Ascending aorta (tissue), 2 donors: ENCODE results near the gene TIMP2. TPM values are rescaled to one million over a fixed set of nuclear protein-coding genes. Genes with fewer than 3 reads are reported as not detected.

Experiments used
- DNase-seq, 2 donors: peaks; one replicate each; pipeline ENCODE4 v3.0.0-alpha.2; 2019; ENCODE audit warnings: low spot score in 2 of 2
- H3K27ac ChIP-seq, 2 donors: fragments of 200-600 bp; sonication (generic); one replicate each; pipeline ENCODE4 v1.5.1; 2016 to 2017; ENCODE audit warnings: mild to moderate bottlenecking in 1 of 2
- H3K27me3 ChIP-seq: fragments of 200-600 bp; sonication (generic); one replicate; pipeline ENCODE4 v1.5.1; 2017
- H3K36me3 ChIP-seq, 2 donors: fragments of 200-600 bp; sonication (generic); one replicate each; pipeline ENCODE4 v1.5.1; 2016
- H3K4me1 ChIP-seq, 2 donors: fragments of 200-600 bp; sonication (generic); one replicate each; pipeline ENCODE4 v1.5.1; 2016 to 2017; ENCODE audit warnings: mild to moderate bottlenecking in 1 of 2
- H3K4me3 ChIP-seq, 2 donors: fragments of 200-600 bp; sonication (generic); one replicate each; pipeline ENCODE4 v1.5.1; 2016 to 2017; ENCODE audit warnings: mild to moderate bottlenecking in 1 of 2
- H3K9me3 ChIP-seq, 2 donors: fragments of 200-600 bp; sonication (generic); one replicate each; pipeline ENCODE4 v1.5.1; 2016
- intact Hi-C: fragments of 100-400 bp; cut with DNase I; formaldehyde crosslinking; loops from one replicate; pipeline ENCODE4 v1.15.1; 2023
- total RNA-seq: library from RNA; depleted of rRNA; stranded (reverse); fragments of >200 nt; gene quantifications from one replicate; pipeline ENCODE4 v1.1.0, GENCODE V29; 2016
- TF ChIP-seq, protein P1 (sequence below), 3 experiments: fragments of 200-600 bp in 2 of 3; fragments of 450-650 bp in 1 of 3; sonication (generic) in 2 of 3; IDR thresholded peaks; one replicate each; pipeline ENCODE4 v1.5.1; 2016 to 2019; ENCODE audit warnings: antibody characterized with exemption in 3 of 3, mild to moderate bottlenecking in 1 of 3, moderate library complexity in 1 of 3

TIMP2 gene
- total RNA-seq, 1 donor from 2014 or later = 278 TPM

DNA sequence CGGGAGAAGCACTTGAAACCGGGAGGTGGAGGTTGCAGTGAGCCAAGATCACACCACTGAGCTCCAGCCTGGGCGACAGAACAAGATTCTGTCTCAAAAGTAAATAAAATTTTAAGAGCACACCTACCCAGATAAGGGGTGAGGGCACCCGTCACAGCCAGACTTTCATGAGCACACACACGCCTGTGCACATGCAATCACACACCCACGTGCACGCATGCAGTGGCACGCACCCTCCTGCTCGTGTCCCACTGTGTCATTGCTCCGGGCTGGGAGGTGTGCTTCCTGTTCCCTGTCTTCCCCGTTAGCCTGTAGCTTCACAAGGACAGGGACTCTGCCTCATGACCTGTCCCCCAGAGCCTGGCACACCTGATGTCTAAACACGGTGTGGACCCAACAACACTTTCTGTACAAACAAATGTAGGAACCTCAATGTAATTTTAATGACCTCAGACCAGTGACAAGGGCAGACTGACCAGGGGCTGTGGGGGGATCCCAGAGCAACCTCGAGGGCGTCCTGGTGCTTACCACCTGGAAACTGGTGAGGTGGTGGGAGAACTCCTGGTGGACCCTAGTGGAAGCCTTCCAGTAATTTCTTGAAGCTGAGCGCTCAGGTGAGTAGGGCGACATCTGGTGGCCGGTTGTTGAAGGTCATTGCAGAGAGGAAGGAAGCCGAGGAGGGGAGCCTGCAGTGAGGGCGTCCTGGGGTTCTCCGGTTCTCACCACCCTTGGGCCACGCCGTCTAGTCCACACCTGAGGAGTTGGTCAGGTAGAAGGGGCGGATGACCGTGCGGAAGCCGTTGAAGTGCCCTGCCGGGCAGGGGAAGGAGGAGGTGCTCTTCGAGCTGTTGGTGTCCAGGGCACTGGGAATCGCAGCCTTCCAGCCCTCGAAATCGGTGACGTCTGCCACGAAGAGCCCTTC lies 45.9 kb upstream of the TIMP2 start:
- no peaks in the 10 kb centered on the region for H3K27me3 ChIP-seq
- H3K4me3 ChIP-seq = peak overlapping the region in 1 of 2 donors; percentile 10
- DNase-seq = peak; percentile 28 to 90
- no peaks in the 10 kb centered on the region for H3K9me3 ChIP-seq
- intact Hi-C loops = loop anchor here (1.0 to 5.0 kb wide), 5 partner anchors 32 to 130 kb away; partner anchors contain the start of genes TIMP2 and USP36
- H3K27ac ChIP-seq = peak overlapping the region in 1 of 2 donors; percentile 58
- TF ChIP-seq, protein P1, sequence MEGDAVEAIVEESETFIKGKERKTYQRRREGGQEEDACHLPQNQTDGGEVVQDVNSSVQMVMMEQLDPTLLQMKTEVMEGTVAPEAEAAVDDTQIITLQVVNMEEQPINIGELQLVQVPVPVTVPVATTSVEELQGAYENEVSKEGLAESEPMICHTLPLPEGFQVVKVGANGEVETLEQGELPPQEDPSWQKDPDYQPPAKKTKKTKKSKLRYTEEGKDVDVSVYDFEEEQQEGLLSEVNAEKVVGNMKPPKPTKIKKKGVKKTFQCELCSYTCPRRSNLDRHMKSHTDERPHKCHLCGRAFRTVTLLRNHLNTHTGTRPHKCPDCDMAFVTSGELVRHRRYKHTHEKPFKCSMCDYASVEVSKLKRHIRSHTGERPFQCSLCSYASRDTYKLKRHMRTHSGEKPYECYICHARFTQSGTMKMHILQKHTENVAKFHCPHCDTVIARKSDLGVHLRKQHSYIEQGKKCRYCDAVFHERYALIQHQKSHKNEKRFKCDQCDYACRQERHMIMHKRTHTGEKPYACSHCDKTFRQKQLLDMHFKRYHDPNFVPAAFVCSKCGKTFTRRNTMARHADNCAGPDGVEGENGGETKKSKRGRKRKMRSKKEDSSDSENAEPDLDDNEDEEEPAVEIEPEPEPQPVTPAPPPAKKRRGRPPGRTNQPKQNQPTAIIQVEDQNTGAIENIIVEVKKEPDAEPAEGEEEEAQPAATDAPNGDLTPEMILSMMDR (IDR thresholded peaks at IDR 0.05) = peak; percentile 86 to 93 (median 92)
- H3K36me3 ChIP-seq = peaks cover 0 to 7% of the 10 kb centered on the region in 2 donors
- H3K4me1 ChIP-seq = peaks cover 7 to 8% of the 10 kb centered on the region in 2 donors

DNA sequence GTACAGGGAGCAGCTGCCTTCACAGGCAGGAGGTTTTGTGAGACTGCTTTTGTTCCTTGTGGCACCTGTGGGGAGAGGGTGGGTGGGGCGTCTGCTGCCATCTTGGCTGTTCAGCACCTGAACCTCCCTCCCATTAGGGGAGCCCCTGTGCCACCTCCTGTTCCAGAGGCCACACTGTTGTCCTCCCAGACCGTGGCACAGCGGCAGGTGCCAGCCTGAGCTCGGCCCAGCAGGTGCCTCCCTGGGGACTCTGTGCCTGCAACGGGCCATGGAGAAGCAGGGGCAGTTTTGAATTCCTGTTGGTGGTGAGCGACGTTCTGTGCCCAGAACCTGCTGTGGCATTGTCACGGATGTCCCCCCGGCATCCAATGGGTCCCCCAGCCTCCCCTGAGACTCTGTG lies 44.7 kb upstream of the TIMP2 start:
- H3K36me3 ChIP-seq = peaks cover 0 to 7% of the 10 kb centered on the region in 2 donors
- DNase-seq = no peak
- intact Hi-C loops = loop anchor here (2.0 to 5.0 kb wide), 5 partner anchors 31 to 129 kb away; partner anchors contain the start of genes TIMP2 and USP36
- no peak overlapping the region for H3K4me3 ChIP-seq
- TF ChIP-seq, protein P1 (IDR thresholded peaks at IDR 0.05) = no peak
- H3K4me1 ChIP-seq = peaks cover 3 to 4% of the 10 kb centered on the region in 2 donors
- no peaks in the 10 kb centered on the region for H3K27me3 ChIP-seq
- H3K27ac ChIP-seq = no peak overlapping the region
- no peaks in the 10 kb centered on the region for H3K9me3 ChIP-seq

- DNase-seq = no peak
- Histone ChIP-seq H3K27me3 (no peaks in the 10 kb centered on the region), H3K9me3 (no peaks in the 10 kb centered on the region), H3K4me1 (peaks cover 3 to 4% of the 10 kb centered on the region in 2 donors), H3K4me3 (no peak overlapping the region), H3K36me3 (peaks cover 0 to 7% of the 10 kb centered on the region in 2 donors), H3K27ac (no peak overlapping the region)
- TF ChIP-seq, protein P1 (IDR thresholded peaks at IDR 0.05) = no peak
- intact Hi-C loops = loop anchor here (5.0 kb wide), 1 partner anchor 61 kb away; no protein-coding TSS in a partner anchor
Observed at GRCh38 chr17:78967782-78968362, 42.7 kb upstream of the TIMP2 start.

GRCh38 chr17:78966910-78967600 lies 41.9 kb upstream of the TIMP2 start:
- Histone ChIP-seq H3K36me3 (peaks cover 0 to 7% of the 10 kb centered on the region in 2 donors), H3K27ac (no peak overlapping the region), H3K4me1 (peaks cover 3 to 4% of the 10 kb centered on the region in 2 donors), H3K4me3 (no peak overlapping the region), H3K9me3 (no peaks in the 10 kb centered on the region), H3K27me3 (no peaks in the 10 kb centered on the region)
- no peak for DNase-seq
- TF ChIP-seq, protein P1 (IDR thresholded peaks at IDR 0.05) = no peak
- intact Hi-C loops = loop anchor here (5.0 kb wide), 1 partner anchor 60 kb away; no protein-coding TSS in a partner anchor

DNA sequence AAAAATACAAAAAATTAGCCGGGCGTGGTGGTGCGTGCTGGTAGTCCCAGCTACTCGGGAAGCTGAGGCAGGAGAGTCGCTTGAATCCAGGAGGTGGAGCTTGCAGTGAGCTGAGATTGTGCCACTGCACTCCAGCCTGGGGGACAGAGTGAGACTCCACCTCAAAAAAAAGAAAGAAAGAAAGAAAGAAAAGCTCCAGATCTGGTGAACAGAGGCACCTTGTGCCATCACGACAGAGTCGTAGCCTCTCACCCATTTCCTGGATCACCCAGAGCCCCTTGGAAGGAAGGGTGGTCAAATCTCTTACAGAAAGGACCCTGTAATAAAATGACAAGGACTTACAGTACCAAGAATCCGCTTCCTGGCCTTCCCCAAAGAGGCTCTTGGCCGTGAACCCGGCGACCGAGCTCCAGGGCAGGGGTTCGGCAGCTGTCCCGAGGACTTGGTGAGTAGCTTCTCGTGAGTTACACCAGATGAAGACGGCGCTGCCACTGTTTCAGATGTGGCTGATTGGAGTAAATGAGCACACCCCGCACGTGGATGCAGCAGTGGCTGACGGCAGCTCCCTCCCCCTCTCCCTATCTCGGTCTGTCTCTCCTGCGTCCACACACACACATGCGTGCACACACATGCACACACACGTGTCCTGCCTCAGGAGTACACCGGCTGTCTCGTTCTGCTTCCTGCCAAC lies 41.1 kb upstream of the TIMP2 start:
- H3K4me3 ChIP-seq = no peak overlapping the region
- no peaks in the 10 kb centered on the region for H3K4me1 ChIP-seq
- no peak overlapping the region for H3K27ac ChIP-seq
- TF ChIP-seq, protein P1 (IDR thresholded peaks at IDR 0.05) = no peak
- peaks cover 0 to 7% of the 10 kb centered on the region in 2 donors for H3K36me3 ChIP-seq
- H3K9me3 ChIP-seq = no peaks in the 10 kb centered on the region
- intact Hi-C loops = loop anchor here (5.0 kb wide), 1 partner anchor 59 kb away; no protein-coding TSS in a partner anchor
- no peak for DNase-seq
- no peaks in the 10 kb centered on the region for H3K27me3 ChIP-seq
